HepG2 (cell line): ENCODE results near the gene GSS. TPM values are rescaled to one million over a fixed set of nuclear protein-coding genes. Genes with fewer than 3 reads are reported as not detected.

Experiments
- ATAC-seq: fragments of 200-7000 bp; cut with Tn5 transposase; 3 replicates; pipeline ENCODE4 v1.9.1; 2020; ENCODE audit warnings: mild to moderate bottlenecking, moderate library complexity
- BruUV-seq: library from RNA; stranded (reverse); fragments of 400-500 nt; replicated peaks from 2 replicates; lab custom pipeline; 2021; lab: Mats Ljungman, UMichigan
- CTCF ChIA-PET: fragments of 300-600 bp; formaldehyde crosslinking; extraction: SDS; loops from one replicate; lab custom pipeline; 2021; ENCODE audit warnings: low total read pairs, inconsistent platforms, low intra/inter-chr PET ratio; lab: Yijun Ruan, JAX
- POLR2A ChIA-PET: fragments of 350-600 bp; sonication (Branson Sonifier 250); formaldehyde crosslinking; loops from one replicate; lab custom pipeline; 2020; ENCODE audit warnings: antibody characterized with exemption, inconsistent platforms; lab: Yijun Ruan, JAX
- DNase-seq: peaks from one replicate; pipeline ENCODE4 v3.0.0-alpha.2; 2015; ENCODE audit warnings: low spot score
- FAIRE-seq: peaks from 3 replicates; lab custom pipeline; 2011; peaks lifted over from hg19 to GRCh38; lab: Jason Lieb, UNC
- H2AFZ ChIP-seq: one replicate; pipeline ENCODE4 v1.6.1; 2011; ENCODE audit warnings: low read length, inconsistent platforms
- H3K27ac ChIP-seq: fragments of 300-600 bp; 3 replicates; pipeline ENCODE4 v1.8.0; 2011; ENCODE audit warnings: mixed run types, mild to moderate bottlenecking, mixed read lengths, low read length, inconsistent platforms; ENCODE audit not compliant: insufficient read depth; ENCODE audit errors: extremely low read length
- H3K27me3 ChIP-seq, 2 experiments: fragments of 200-600 bp in 1 of 2; 2 replicates in 1 of 2; 3 replicates in 1 of 2; pipeline versions ENCODE4 v1.6.0 to v1.8.0; 2011; ENCODE audit warnings: low read length in 2 of 2, mild to moderate bottlenecking in 2 of 2, moderate library complexity in 2 of 2, inconsistent platforms in 1 of 2; ENCODE audit not compliant: insufficient read depth in 2 of 2, control insufficient read depth in 1 of 2
- H3K36me3 ChIP-seq, 2 experiments: fragments of 200-600 bp in 1 of 2; replicated peaks in 1 of 2; 2 replicates in 1 of 2; 3 replicates in 1 of 2; pipeline versions ENCODE4 v1.5.1 to v1.8.0; 2011; ENCODE audit warnings: low read length in 2 of 2, inconsistent platforms in 1 of 2; ENCODE audit not compliant: insufficient read depth in 2 of 2, control insufficient read depth in 1 of 2
- H3K4me1 ChIP-seq: 2 replicates; pipeline ENCODE4 v1.5.1; 2012; ENCODE audit warnings: low read length, inconsistent platforms; ENCODE audit not compliant: insufficient read depth
- H3K4me2 ChIP-seq: 2 replicates; pipeline ENCODE4 v1.6.0; 2011; ENCODE audit warnings: low read depth, low read length, inconsistent platforms
- H3K4me3 ChIP-seq, 3 experiments: fragments of 200-600 bp in 1 of 3; sonication (generic), shearing (Covaris generic) in 1 of 3; replicated peaks in 1 of 3; 2 replicates each; pipeline ENCODE4 v1.5.1; 2011 to 2016; ENCODE audit warnings: low read length in 3 of 3, inconsistent platforms in 2 of 3, low read depth in 2 of 3, mild to moderate bottlenecking in 2 of 3, control low read depth in 1 of 3, mixed read lengths in 1 of 3; ENCODE audit not compliant: insufficient read depth in 1 of 3
- H3K79me2 ChIP-seq: one replicate; pipeline ENCODE4 v1.6.1; 2011; ENCODE audit warnings: low read length, inconsistent platforms; ENCODE audit not compliant: insufficient read depth
- H3K9ac ChIP-seq: 2 replicates; pipeline ENCODE4 v1.6.0; 2011; ENCODE audit warnings: mild to moderate bottlenecking, low read depth, low read length, inconsistent platforms; ENCODE audit not compliant: insufficient read depth
- H3K9me3 ChIP-seq: 2 replicates; pipeline ENCODE4 v1.5.1; 2012; ENCODE audit warnings: mild to moderate bottlenecking, low read length
- H4K20me1 ChIP-seq: 2 replicates; pipeline ENCODE4 v1.6.0; 2011; ENCODE audit warnings: inconsistent platforms, mild to moderate bottlenecking, low read length, moderate library complexity; ENCODE audit not compliant: insufficient read depth
- GMEB2 ChIP-seq: IDR thresholded peaks from 2 replicates; pipeline ENCODE4 v1.6.1; 2016; ENCODE audit warnings: missing biosample characterization, missing genetic modification reagents, low read depth
- HMG20B ChIP-seq: conservative IDR thresholded peaks from 2 replicates; pipeline ENCODE4 v1.6.1; 2016; ENCODE audit warnings: missing genetic modification reagents, missing compliant biosample characterization
- NR2F2 ChIP-seq: IDR thresholded peaks from 2 replicates; pipeline ENCODE4 v1.6.1; 2012; ENCODE audit warnings: low read depth, inconsistent platforms, borderline replicate concordance
- ZMYM3 ChIP-seq: sonication (generic); formaldehyde crosslinking; IDR thresholded peaks from 2 replicates; pipeline ENCODE4 v1.5.1; 2020; ENCODE audit warnings: mild to moderate bottlenecking, missing genetic modification reagents
- ZNF12 ChIP-seq: sonication (generic); formaldehyde crosslinking; IDR thresholded peaks from 2 replicates; pipeline ENCODE4 v1.5.0; 2020; ENCODE audit warnings: missing genetic modification reagents
- ZNF17 ChIP-seq: sonication (generic); formaldehyde crosslinking; IDR thresholded peaks from 2 replicates; pipeline ENCODE4 v1.5.0; 2020; ENCODE audit warnings: mild to moderate bottlenecking, missing genetic modification reagents
- ZNF629 ChIP-seq: sonication (generic); formaldehyde crosslinking; conservative IDR thresholded peaks from 2 replicates; pipeline ENCODE4 v1.5.0; 2020; ENCODE audit warnings: missing genetic modification reagents
- ZNF691 ChIP-seq: sonication (generic); formaldehyde crosslinking; IDR thresholded peaks from 2 replicates; pipeline ENCODE4 v1.4.0; 2020; ENCODE audit warnings: missing genetic modification reagents, low read depth, mild to moderate bottlenecking, borderline replicate concordance
- ZNF776 ChIP-seq: sonication (generic); formaldehyde crosslinking; IDR thresholded peaks from 2 replicates; pipeline ENCODE4 v1.4.0; 2020; ENCODE audit warnings: mild to moderate bottlenecking, missing genetic modification reagents
- WGBS: methylation state at CpG from one replicate; pipeline ENCODE4 v1.1.6; 2017; ENCODE audit warnings: low lambda C conversion rate; 5-methylcytosine and 5-hydroxymethylcytosine counted together
- in situ Hi-C: cut with HindIII; loops from 2 replicates; pipeline ENCODE4 v1.10.0; 2017; ENCODE audit warnings: low pct_unique_long_range_greater_than_20kb; ENCODE audit not compliant: extremely low pct_ligation_motif_present
- intact Hi-C: fragments of 100-400 bp; cut with micrococcal nuclease; formaldehyde crosslinking; loops from one replicate; pipeline ENCODE4 v1.10.0; 2022; ENCODE audit not compliant: unreplicated experiment
- polyA plus RNA-seq, 8 experiments: library from polyadenylated mRNA; depleted of rRNA in 3 of 8; stranded (reverse) in 7 of 8; unstranded in 1 of 8; fragments of >200 nt; fragmentation: Illumina TruSeq in 4 of 8; extraction: Trizol in 4 of 8; gene quantifications; 2 replicates each; pipeline versions ENCODE4 v1.2.1 to v1.2.3, GENCODE V29; 2011 to 2016; ENCODE audit warnings: low read depth in 4 of 8, missing spikeins in 1 of 8, mixed read lengths in 1 of 8; ENCODE audit not compliant: insufficient read depth in 1 of 8
- total RNA-seq, 5 experiments: library from RNA; depleted of rRNA; stranded (reverse); fragments of >200 nt; fragmentation: Illumina TruSeq; extraction: Trizol; gene quantifications; 2 replicates each; pipeline ENCODE4 v1.2.3, GENCODE V29; 2016; ENCODE audit warnings: low read depth in 1 of 5

Gene GSS
- total and polyA plus RNA-seq, 2 of the 13 experiments (the other 11 are each of a cell fraction or from before 2014, with no cell fraction given), result 80.1 to 102 TPM

DNA sequence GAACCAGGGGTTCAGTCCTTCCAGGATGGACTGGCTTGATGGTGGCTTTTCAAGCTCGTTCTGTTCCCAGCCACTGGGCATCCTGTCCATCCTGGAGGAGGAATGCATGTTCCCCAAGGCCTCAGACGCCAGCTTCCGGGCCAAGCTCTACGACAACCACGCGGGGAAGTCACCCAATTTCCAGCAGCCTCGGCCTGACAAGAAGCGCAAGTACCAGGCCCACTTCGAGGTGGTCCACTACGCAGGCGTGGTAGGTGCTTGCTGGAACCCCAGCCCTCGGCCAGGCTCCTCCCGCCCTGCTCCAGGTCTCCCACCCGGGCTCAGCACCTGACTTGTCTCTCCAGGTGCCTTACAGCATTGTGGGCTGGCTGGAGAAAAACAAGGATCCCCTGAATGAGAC, 34.1 kb upstream of the GSS start (continued):
- no peak for TF ChIP-seq GMEB2

GRCh38 chr20:34989118-34989517, 33.5 kb upstream of the GSS start:
- no peak overlapping the region for H3K4me2 ChIP-seq
- no TSS peak for BruUV-seq
- H3K9ac ChIP-seq, result no peak overlapping the region
- peaks cover 21 to 33% of the 10 kb centered on the region in 2 experiments for H3K27me3 ChIP-seq
- DNase-seq, result no peak
- no peaks in the 10 kb centered on the region for H3K9me3 ChIP-seq
- no peak for TF ChIP-seq ZNF776
- TF ChIP-seq ZNF691 (CRISPR knock-in tag), result no peak
- peak; percentile 88 for TF ChIP-seq ZNF629 (CRISPR knock-in tag)
- TF ChIP-seq ZNF12 (CRISPR knock-in tag), result no peak
- peak; percentile 32; the same call in 1 of the 2 replicates for TF ChIP-seq ZMYM3 (CRISPR knock-in tag)
- no peak for TF ChIP-seq NR2F2
- no peak for TF ChIP-seq ZNF17 (CRISPR knock-in tag)
- TF ChIP-seq HMG20B (CRISPR knock-in tag), result no peak
- TF ChIP-seq, all 625 proteins: peak for 2
- in situ Hi-C loops (no loop called here), intact Hi-C loops (no loop called here)
- POLR2A ChIA-PET, result interaction anchor here (1.5 kb wide), 1 partner anchor 34 kb away, joined by 3 read pairs; no protein-coding TSS in a partner anchor
- ATAC-seq (no peak), FAIRE-seq (no peak)
- Histone ChIP-seq H3K4me3 (no peak overlapping the region), H2AFZ (no peak overlapping the region), H4K20me1 (no peaks in the 10 kb centered on the region), H3K27ac (no peak overlapping the region), H3K36me3 (no peaks in the 10 kb centered on the region), H3K79me2 (no peaks in the 10 kb centered on the region), H3K4me1 (peaks cover 16% of the 10 kb centered on the region)
- CTCF ChIA-PET, result no interaction called here
- 58% methylated on average over 4 of the region's 4 CpGs for WGBS
